Testis (tissue), 2 donors: ENCODE results near the gene PARP14.

ENCODE experiments used
- POLR2A ChIP-seq: fragments of 450-650 bp; IDR thresholded peaks from one replicate; pipeline ENCODE4 v1.6.1; 2017; ENCODE audit warnings: antibody characterized with exemption, mild to moderate bottlenecking, moderate library complexity
- TF ChIP-seq, protein P1 (sequence below), 3 experiments: fragments of 450-650 bp in 2 of 3; fragments of 200-600 bp in 1 of 3; sonication (generic) in 1 of 3; IDR thresholded peaks; one replicate each; pipeline ENCODE4 v1.5.1; 2016 to 2019; ENCODE audit warnings: antibody characterized with exemption in 3 of 3, mild to moderate bottlenecking in 2 of 3, moderate library complexity in 1 of 3

DNA sequence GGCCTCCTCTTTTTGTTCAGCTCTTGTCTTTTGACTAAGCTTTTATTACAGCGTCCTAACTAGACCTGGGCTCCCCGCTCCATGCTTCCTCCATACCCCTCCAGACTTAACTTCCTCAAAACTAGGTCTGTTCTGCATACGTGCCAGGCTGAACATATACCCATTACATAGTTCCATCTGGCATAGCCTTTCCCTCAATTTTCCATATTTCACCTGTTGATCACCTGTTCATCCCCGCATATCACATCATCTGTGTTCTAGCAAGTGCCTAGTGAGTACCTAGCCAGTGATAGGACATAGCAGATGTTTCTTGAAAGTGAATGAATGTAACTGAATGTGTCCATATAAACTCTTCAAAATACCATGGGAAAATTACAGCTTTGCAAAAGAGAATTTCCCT is 36.0 kb downstream of the PARP14 start:
- TF ChIP-seq, protein P1, sequence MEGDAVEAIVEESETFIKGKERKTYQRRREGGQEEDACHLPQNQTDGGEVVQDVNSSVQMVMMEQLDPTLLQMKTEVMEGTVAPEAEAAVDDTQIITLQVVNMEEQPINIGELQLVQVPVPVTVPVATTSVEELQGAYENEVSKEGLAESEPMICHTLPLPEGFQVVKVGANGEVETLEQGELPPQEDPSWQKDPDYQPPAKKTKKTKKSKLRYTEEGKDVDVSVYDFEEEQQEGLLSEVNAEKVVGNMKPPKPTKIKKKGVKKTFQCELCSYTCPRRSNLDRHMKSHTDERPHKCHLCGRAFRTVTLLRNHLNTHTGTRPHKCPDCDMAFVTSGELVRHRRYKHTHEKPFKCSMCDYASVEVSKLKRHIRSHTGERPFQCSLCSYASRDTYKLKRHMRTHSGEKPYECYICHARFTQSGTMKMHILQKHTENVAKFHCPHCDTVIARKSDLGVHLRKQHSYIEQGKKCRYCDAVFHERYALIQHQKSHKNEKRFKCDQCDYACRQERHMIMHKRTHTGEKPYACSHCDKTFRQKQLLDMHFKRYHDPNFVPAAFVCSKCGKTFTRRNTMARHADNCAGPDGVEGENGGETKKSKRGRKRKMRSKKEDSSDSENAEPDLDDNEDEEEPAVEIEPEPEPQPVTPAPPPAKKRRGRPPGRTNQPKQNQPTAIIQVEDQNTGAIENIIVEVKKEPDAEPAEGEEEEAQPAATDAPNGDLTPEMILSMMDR (IDR thresholded peaks at IDR 0.05), result no peak
- no peak for TF ChIP-seq POLR2A
